ENCODE results near the gene INHBB. TPM values are rescaled to one million over a fixed set of nuclear protein-coding genes. Genes with fewer than 3 reads are reported as not detected.

INHBB gene
- total RNA-seq, 1 experiment from 2014 or later = 0.27 TPM

- Histone ChIP-seq H3K9me3 (ENCODE audit: control insufficient read depth in 1 of 2, insufficient read depth in 1 of 2, low read depth in 1 of 2, low read length in 2 of 2) (no peaks in the 10 kb centered on the region), H3K4me1 (ENCODE audit: control insufficient read depth in 1 of 2, insufficient read depth in 2 of 2, low read length in 2 of 2) (no peaks in the 10 kb centered on the region), H3K4me3 (replicated peaks in 1 of 2; ENCODE audit: low read depth in 1 of 2, low read length in 2 of 2) (no peak overlapping the region), H3K36me3 (ENCODE audit: control insufficient read depth in 1 of 2, insufficient read depth in 2 of 2, low read length in 2 of 2) (no peaks in the 10 kb centered on the region), H3K9me2 (ENCODE audit: insufficient read depth) (no peaks in the 10 kb centered on the region), H3K79me2 (ENCODE audit: insufficient read depth, low read length) (no peaks in the 10 kb centered on the region), H3K9ac (ENCODE audit: low read length) (no peak overlapping the region), H3K27ac (ENCODE audit: low read depth, low read length) (no peak overlapping the region), H4K20me1 (ENCODE audit: insufficient read depth) (no peaks in the 10 kb centered on the region), H2AFZ (ENCODE audit: low read depth, low read length, poor library complexity, severe bottlenecking) (no peak overlapping the region), H3K4me2 (ENCODE audit: low read length) (no peak overlapping the region), H3K27me3 (ENCODE audit: insufficient read depth, low read length) (0 out of 2 replicates have a peak, but pooled peaks cover 3% of the 10 kb centered on the region)
- DNase-seq (ENCODE audit: low read depth, low spot score) (no peak), ATAC-seq (no peak)
- no TSS peak for BruUV-seq (replicated peaks)
- ChIA-PET CTCF (no interaction called here), RAD21 (ENCODE audit: low non-redundant PET in 1 of 2, low total read pairs in 2 of 2, uncharacterized antibody in 2 of 2, unreplicated experiment in 2 of 2) (no interaction called here), POLR2A (no interaction called here)
- TF ChIP-seq ELF1 (IDR thresholded peaks at IDR 0.05; ENCODE audit: borderline replicate concordance, low read depth) (no peak), SRF (IDR thresholded peaks at IDR 0.05; ENCODE audit: low read depth) (no peak), REST (IDR thresholded peaks at IDR 0.05; ENCODE audit: low read depth) (no peak), JUND (IDR thresholded peaks at IDR 0.05) (no peak), SIN3A (IDR thresholded peaks at IDR 0.05; ENCODE audit: low read depth) (no peak), EZH2 (IDR thresholded peaks at IDR 0.05) (no peak), MAX (IDR thresholded peaks at IDR 0.05) (no peak), ZFX (IDR thresholded peaks at IDR 0.05) (no peak), EGR1 (IDR thresholded peaks at IDR 0.05; ENCODE audit: low read depth) (no peak), POLR2AphosphoS5 (IDR thresholded peaks at IDR 0.05; ENCODE audit: low read depth, low read length) (no peak), ZBTB33 (IDR thresholded peaks at IDR 0.05; ENCODE audit: extremely low read depth, insufficient replicate concordance, low read length) (no peak), ATF3 (IDR thresholded peaks at IDR 0.05) (no peak), FOSL1 (IDR thresholded peaks at IDR 0.05; ENCODE audit: low read depth) (no peak), CEBPB (IDR thresholded peaks at IDR 0.05; ENCODE audit: low read depth) (no peak), SP1 (IDR thresholded peaks at IDR 0.05; ENCODE audit: low read depth) (no peak), RAD21 (IDR thresholded peaks at IDR 0.05; ENCODE audit: low read depth) (no peak), TCF7L2 (IDR thresholded peaks at IDR 0.05; ENCODE audit: borderline replicate concordance, extremely low read depth, insufficient read depth, insufficient read length) (no peak), CBX3 (IDR thresholded peaks at IDR 0.05; ENCODE audit: low read depth) (no peak)
- intact Hi-C loops (cut with micrococcal nuclease) = no loop called here
Measured at GRCh38 chr2:120334068-120334467, 11.9 kb upstream of the INHBB start.

All from HCT116 (cell line).